HEK293 (cell line): Measurements from ENCODE around the gene NCK2.

Experiments used
- CTCF ChIA-PET: fragments of 350-600 bp; formaldehyde crosslinking; extraction: SDS; loops from one replicate; lab custom pipeline; 2021; ENCODE audit warnings: antibody characterized with exemption; lab: Yijun Ruan, JAX
- POLR2A ChIA-PET: fragments of 300-600 bp; formaldehyde crosslinking; extraction: SDS; loops from one replicate; lab custom pipeline; 2020; ENCODE audit warnings: antibody characterized with exemption, inconsistent platforms; lab: Yijun Ruan, JAX
- H3K27ac ChIP-seq: fragments of 200-500 bp; sonication (Bioruptor generic); 2 replicates; pipeline ENCODE4 v1.5.1; 2014; ENCODE audit warnings: low read depth, low read length, control low read depth, inconsistent platforms; ENCODE audit errors: extremely low read depth
- H3K36me3 ChIP-seq, 2 experiments: fragments of 200-500 bp in 1 of 2; sonication (Bioruptor generic) in 1 of 2; 1 replicate in 1 of 2; 2 replicates in 1 of 2; pipeline ENCODE4 v1.5.1; 2014 to 2017; ENCODE audit warnings: inconsistent platforms in 2 of 2, low read length in 2 of 2; ENCODE audit not compliant: control insufficient read depth in 2 of 2, insufficient read depth in 1 of 2
- H3K4me1 ChIP-seq: fragments of 200-500 bp; sonication (Bioruptor generic); 2 replicates; pipeline ENCODE4 v1.5.1; 2014; ENCODE audit warnings: mild to moderate bottlenecking, low read length, inconsistent platforms; ENCODE audit not compliant: control insufficient read depth, insufficient read depth
- H3K4me3 ChIP-seq: 2 replicates; pipeline ENCODE4 v1.5.1; 2011; ENCODE audit warnings: low read depth, mild to moderate bottlenecking, control low read depth, low read length, moderate library complexity
- H3K9me3 ChIP-seq: fragments of 200-500 bp; sonication (Bioruptor generic); 2 replicates; pipeline ENCODE4 v1.5.1; 2014; ENCODE audit warnings: low read depth, low read length, inconsistent platforms; ENCODE audit not compliant: control insufficient read depth, insufficient read depth
- GFI1B ChIP-seq: fragments of 450-650 bp; formaldehyde crosslinking; IDR thresholded peaks from 2 replicates; pipeline ENCODE4 v1.5.1; 2016; ENCODE audit warnings: missing biosample characterization, missing genetic modification characterization
- GLIS1 ChIP-seq: fragments of 450-650 bp; formaldehyde crosslinking; IDR thresholded peaks from 2 replicates; pipeline ENCODE4 v1.5.1; 2016; ENCODE audit warnings: missing biosample characterization, missing genetic modification characterization
- HOXC10 ChIP-seq: sonication (generic); formaldehyde crosslinking; IDR thresholded peaks from 2 replicates; pipeline ENCODE4 v1.8.1; 2023; ENCODE audit warnings: mild to moderate bottlenecking, missing genetic modification reagents
- REPIN1 ChIP-seq: fragments of 450-650 bp; formaldehyde crosslinking; IDR thresholded peaks from 2 replicates; pipeline ENCODE4 v1.5.1; 2017; ENCODE audit warnings: missing biosample characterization, missing genetic modification characterization, low read depth
- TCF7L2 ChIP-seq: IDR thresholded peaks from 2 replicates; pipeline ENCODE4 v1.6.1; 2011; ENCODE audit warnings: low read depth, mild to moderate bottlenecking, inconsistent platforms, low read length, moderate library complexity, borderline replicate concordance
- ZBTB48 ChIP-seq: fragments of 450-650 bp; formaldehyde crosslinking; IDR thresholded peaks from 2 replicates; pipeline ENCODE4 v1.5.1; 2016; ENCODE audit warnings: missing biosample characterization, missing genetic modification characterization
- ZBTB49 ChIP-seq: fragments of 450-650 bp; formaldehyde crosslinking; IDR thresholded peaks from 2 replicates; pipeline ENCODE4 v1.5.1; 2016; ENCODE audit warnings: missing biosample characterization, missing genetic modification characterization, low read depth
- ZBTB8A ChIP-seq: fragments of 450-650 bp; formaldehyde crosslinking; IDR thresholded peaks from 2 replicates; pipeline ENCODE4 v1.5.1; 2016; ENCODE audit warnings: missing biosample characterization, missing genetic modification characterization
- ZNF394 ChIP-seq: fragments of 450-650 bp; formaldehyde crosslinking; IDR thresholded peaks from 2 replicates; pipeline ENCODE4 v1.5.1; 2016; ENCODE audit warnings: missing biosample characterization, missing genetic modification characterization, mild to moderate bottlenecking, moderate library complexity, borderline replicate concordance
- ZNF416 ChIP-seq: fragments of 450-650 bp; formaldehyde crosslinking; IDR thresholded peaks from 2 replicates; pipeline ENCODE4 v1.5.1; 2016; ENCODE audit warnings: missing biosample characterization, missing genetic modification characterization
- ZNF433 ChIP-seq: fragments of 450-650 bp; formaldehyde crosslinking; IDR thresholded peaks from 2 replicates; pipeline ENCODE4 v1.5.1; 2016; ENCODE audit warnings: missing biosample characterization, missing genetic modification characterization, low read depth
- ZNF571 ChIP-seq: fragments of 450-650 bp; formaldehyde crosslinking; IDR thresholded peaks from 2 replicates; pipeline ENCODE4 v1.5.0; 2017; ENCODE audit warnings: missing biosample characterization, missing genetic modification characterization
- ZNF624 ChIP-seq: fragments of 450-650 bp; formaldehyde crosslinking; IDR thresholded peaks from 2 replicates; pipeline ENCODE4 v1.5.1; 2017; ENCODE audit warnings: missing biosample characterization, missing genetic modification characterization
- ZNF626 ChIP-seq: fragments of 450-650 bp; sonication (Bioruptor Pico); formaldehyde crosslinking; IDR thresholded peaks from 2 replicates; pipeline ENCODE4 v1.5.1; 2018; ENCODE audit warnings: missing biosample characterization, missing genetic modification characterization, inconsistent platforms
- ZNF629 ChIP-seq: fragments of 450-650 bp; formaldehyde crosslinking; IDR thresholded peaks from 2 replicates; pipeline ENCODE4 v1.5.1; 2017; ENCODE audit warnings: missing biosample characterization, missing genetic modification characterization
- ZNF677 ChIP-seq: fragments of 450-650 bp; IDR thresholded peaks from 2 replicates; pipeline ENCODE4 v1.5.0; 2018; ENCODE audit warnings: missing biosample characterization, mild to moderate bottlenecking, missing genetic modification characterization, moderate library complexity
- ZNF785 ChIP-seq: fragments of 450-650 bp; formaldehyde crosslinking; IDR thresholded peaks from 2 replicates; pipeline ENCODE4 v1.5.1; 2016; ENCODE audit warnings: missing biosample characterization, missing genetic modification characterization
- TF ChIP-seq, protein P1 (sequence below): fragments of 450-650 bp; formaldehyde crosslinking; IDR thresholded peaks from 2 replicates; pipeline ENCODE4 v1.5.1; 2016; ENCODE audit warnings: missing biosample characterization, missing genetic modification characterization

The NCK2 gene

GRCh38 chr2:105763076-105763475 is 18.4 kb downstream of the NCK2 start (continued):
- no peak for TF ChIP-seq REPIN1 (tag by site-specific recombination)
- TF ChIP-seq ZBTB8A (tag by site-specific recombination) = no peak
- TF ChIP-seq ZNF677 (tag by site-specific recombination) = no peak

- Histone ChIP-seq H3K36me3 (peaks cover 0 to 3% of the 10 kb centered on the region in 2 experiments; a peak in 1 of 3 replicates), H3K4me1 (no peaks in the 10 kb centered on the region), H3K27ac (no peak overlapping the region), H3K9me3 (no peaks in the 10 kb centered on the region), H3K4me3 (no peak overlapping the region)
- ChIA-PET CTCF (interaction anchor here (0.7 to 1.1 kb wide), 2 partner anchors 9 to 456 kb away, joined by 3 to 6 read pairs; no protein-coding TSS in a partner anchor), POLR2A (no interaction called here)
- TF ChIP-seq, protein P1, sequence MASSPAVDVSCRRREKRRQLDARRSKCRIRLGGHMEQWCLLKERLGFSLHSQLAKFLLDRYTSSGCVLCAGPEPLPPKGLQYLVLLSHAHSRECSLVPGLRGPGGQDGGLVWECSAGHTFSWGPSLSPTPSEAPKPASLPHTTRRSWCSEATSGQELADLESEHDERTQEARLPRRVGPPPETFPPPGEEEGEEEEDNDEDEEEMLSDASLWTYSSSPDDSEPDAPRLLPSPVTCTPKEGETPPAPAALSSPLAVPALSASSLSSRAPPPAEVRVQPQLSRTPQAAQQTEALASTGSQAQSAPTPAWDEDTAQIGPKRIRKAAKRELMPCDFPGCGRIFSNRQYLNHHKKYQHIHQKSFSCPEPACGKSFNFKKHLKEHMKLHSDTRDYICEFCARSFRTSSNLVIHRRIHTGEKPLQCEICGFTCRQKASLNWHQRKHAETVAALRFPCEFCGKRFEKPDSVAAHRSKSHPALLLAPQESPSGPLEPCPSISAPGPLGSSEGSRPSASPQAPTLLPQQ (tag by site-specific recombination) = no peak
- TF ChIP-seq GFI1B (tag by site-specific recombination) (no peak), TCF7L2 (no peak), ZBTB49 (tag by site-specific recombination) (no peak), ZNF629 (no peak), ZNF624 (tag by site-specific recombination) (no peak), ZNF433 (tag by site-specific recombination) (no peak), GLIS1 (tag by site-specific recombination) (no peak), ZBTB48 (tag by site-specific recombination) (no peak), HOXC10 (CRISPR knock-in tag) (no peak), ZNF785 (tag by site-specific recombination) (no peak), ZNF571 (no peak), ZNF416 (no peak), ZNF626 (tag by site-specific recombination) (no peak)
Measured at GRCh38 chr2:105764059-105764458, 19.3 kb downstream of the NCK2 start.

DNA sequence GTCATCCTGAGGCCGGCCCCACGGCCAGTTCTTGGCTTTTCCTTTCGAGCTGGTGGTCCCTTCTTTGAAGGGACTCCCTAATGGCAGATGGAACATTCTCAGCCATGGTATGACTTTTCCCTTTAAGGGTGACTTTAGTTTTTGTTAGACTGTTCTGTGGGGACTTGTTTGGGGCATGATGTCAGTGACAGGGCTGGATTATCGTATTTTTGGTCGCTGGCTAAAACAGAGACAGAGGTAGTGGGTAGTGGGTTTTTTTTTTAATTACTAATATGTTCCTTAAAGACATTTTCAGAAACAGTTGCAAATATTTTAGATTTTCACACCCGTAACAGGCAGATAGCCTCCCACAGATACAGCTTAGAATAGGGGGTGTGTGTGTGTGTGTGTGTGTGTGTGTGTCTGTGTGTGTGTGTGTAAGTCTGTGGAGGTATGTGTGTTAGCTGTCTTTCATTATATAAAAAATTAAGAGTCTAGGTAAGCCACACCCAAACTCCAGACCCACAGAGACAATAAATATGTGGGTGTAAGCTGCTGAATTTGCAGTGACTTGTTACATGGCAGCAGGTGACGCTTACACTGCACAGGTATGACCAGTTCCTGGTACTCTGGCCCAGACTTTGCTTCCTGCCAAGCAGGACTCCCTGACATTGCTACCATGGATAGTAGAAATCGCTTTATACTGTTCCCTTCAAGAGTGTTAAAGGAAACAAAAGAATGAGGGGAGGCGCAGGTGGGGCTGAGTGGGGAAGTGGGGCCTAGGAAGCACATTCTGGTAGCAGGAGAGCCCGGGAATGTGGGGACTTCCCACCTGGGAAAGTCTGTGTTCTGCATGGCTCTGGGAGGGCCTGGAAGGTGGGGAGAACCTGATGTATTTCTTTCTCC is 20.9 kb downstream of the NCK2 start:
- Histone ChIP-seq H3K4me3 (no peak overlapping the region), H3K36me3 (peaks cover 0 to 3% of the 10 kb centered on the region in 2 experiments; a peak in 1 of 3 replicates), H3K9me3 (no peaks in the 10 kb centered on the region)
- no peak for TF ChIP-seq ZNF394 (tag by site-specific recombination)
- TF ChIP-seq, all 188 proteins: peak for 0
- Histone ChIP-seq H3K4me1 (no peaks in the 10 kb centered on the region), H3K27ac (no peak overlapping the region)
- CTCF ChIA-PET = no interaction called here
- POLR2A ChIA-PET = no interaction called here
